ENCODE measurements around the gene FAM114A2. TPM values are rescaled to one million over a fixed set of nuclear protein-coding genes. Genes with fewer than 3 reads are reported as not detected.

Gene FAM114A2
- total and polyA plus RNA-seq, 12 donors, result 6.5 to 43.7 (median 25.1) TPM

- no peaks in the 10 kb centered on the region for H3K4me1 ChIP-seq (replicated peaks in 1 of 2)
- intact Hi-C loops (cut with DNase I), result no loop called here
- WGBS, 4 donors, result 72 to 84% (median 83%) methylated on average over 3 of the region's 3 CpGs
- H3K27me3 ChIP-seq, result no peaks in the 10 kb centered on the region
- DNase-seq, result no peak
- H3K36me3 ChIP-seq (replicated peaks in 1 of 2), result no peaks in the 10 kb centered on the region
- no peaks in the 10 kb centered on the region for H3K9me3 ChIP-seq (replicated peaks in 1 of 3)
- no peak for TF ChIP-seq CTCF (IDR thresholded peaks at IDR 0.05)
- TF ChIP-seq POLR2A (IDR thresholded peaks at IDR 0.05), result no peak
- no peak overlapping the region for H3K27ac ChIP-seq
- no peak overlapping the region for H3K4me3 ChIP-seq
Observed at GRCh38 chr5:153953411-153953810, 85.3 kb downstream of the FAM114A2 start.

- no peaks in the 10 kb centered on the region for H3K27me3 ChIP-seq
- no peaks in the 10 kb centered on the region for H3K9me3 ChIP-seq (replicated peaks in 1 of 3)
- TF ChIP-seq CTCF (IDR thresholded peaks at IDR 0.05) (no peak), POLR2A (IDR thresholded peaks at IDR 0.05) (no peak)
- H3K36me3 ChIP-seq (replicated peaks in 1 of 2), result no peaks in the 10 kb centered on the region
- intact Hi-C loops (cut with DNase I), result no loop called here
- H3K4me3 ChIP-seq, result no peak overlapping the region
- DNase-seq, result no peak
- H3K27ac ChIP-seq, result no peak overlapping the region
- WGBS, 4 donors, result 87 to 92% (median 90%) methylated on average over 2 of the region's 2 CpGs
- no peaks in the 10 kb centered on the region for H3K4me1 ChIP-seq (replicated peaks in 1 of 2)
Observed at GRCh38 chr5:153952893-153953292, 85.8 kb downstream of the FAM114A2 start.

- Histone ChIP-seq H3K4me3 (no peak overlapping the region), H3K36me3 (replicated peaks in 1 of 2) (no peaks in the 10 kb centered on the region), H3K27ac (no peak overlapping the region), H3K4me1 (replicated peaks in 1 of 2) (no peaks in the 10 kb centered on the region), H3K9me3 (replicated peaks in 1 of 3) (no peaks in the 10 kb centered on the region), H3K27me3 (no peaks in the 10 kb centered on the region)
- TF ChIP-seq POLR2A (IDR thresholded peaks at IDR 0.05) (no peak), CTCF (IDR thresholded peaks at IDR 0.05) (no peak)
- intact Hi-C loops (cut with DNase I), result no loop called here
- DNase-seq, result no peak
- WGBS, 4 donors, result 86 to 100% (median 93%) methylated on average over 1 of the region's 1 CpG
Observed at GRCh38 chr5:153952057-153952456, 86.7 kb downstream of the FAM114A2 start.

GRCh38 chr5:153941265-153941664 is 97.4 kb downstream of the FAM114A2 start:
- H3K9me3 ChIP-seq (replicated peaks in 1 of 3), result peaks cover 0 to 9% (median 0%) of the 10 kb centered on the region in 3 donors
- intact Hi-C loops (cut with DNase I), result no loop called here
- 78 to 97% (median 90%) methylated on average over 3 of the region's 3 CpGs for WGBS, 4 donors

More at GRCh38 chr5:153941265-153941664, 97.4 kb downstream of the FAM114A2 start:
- no peak for TF ChIP-seq POLR2A (IDR thresholded peaks at IDR 0.05)
- no peak for TF ChIP-seq CTCF (IDR thresholded peaks at IDR 0.05)
- DNase-seq, result no peak
- Histone ChIP-seq H3K27me3 (no peaks in the 10 kb centered on the region), H3K4me1 (replicated peaks in 1 of 2) (no peaks in the 10 kb centered on the region), H3K36me3 (replicated peaks in 1 of 2) (no peaks in the 10 kb centered on the region), H3K27ac (no peak overlapping the region), H3K4me3 (no peak overlapping the region)

Other genes starting within 250 kb of the FAM114A2 start
- gene MFAP3, start 57 bp upstream of the FAM114A2 start, total RNA-seq, result 10 to 100 TPM; 23.4 to 55.4 (median 33.2) TPM
- gene MFAP3, start 57 bp upstream of the FAM114A2 start, polyA plus RNA-seq, result 10 to 100 TPM in 1 of 3 donors, 1 to 10 TPM in 2; 1.4 to 26.6 (median 2.2) TPM
- gene GALNT10, start 151.8 kb upstream of the FAM114A2 start, total RNA-seq, result 10 to 100 TPM; 18.8 to 74.1 (median 44.7) TPM
- 10 to 100 TPM in 1 of 3 donors, 1 to 10 TPM in 2; 5.6 to 55.9 (median 7.3) TPM for gene GALNT10, start 151.8 kb upstream of the FAM114A2 start, polyA plus RNA-seq